HepG2 (cell line): Measurements from ENCODE around the gene ARHGEF39. TPM values are rescaled to one million over a fixed set of nuclear protein-coding genes. Genes with fewer than 3 reads are reported as not detected.

Source experiments
- ELF1 ChIP-seq: sonication (generic); formaldehyde crosslinking; IDR thresholded peaks from 2 replicates; pipeline ENCODE4 v1.4.0; 2020; ENCODE audit warnings: missing genetic modification reagents
- HOXA3 ChIP-seq: sonication (generic); formaldehyde crosslinking; IDR thresholded peaks from 2 replicates; pipeline ENCODE4 v1.5.0; 2020; ENCODE audit warnings: missing genetic modification reagents
- PHF20 ChIP-seq: sonication (generic); formaldehyde crosslinking; IDR thresholded peaks from 2 replicates; pipeline ENCODE4 v1.5.0; 2020; ENCODE audit warnings: mild to moderate bottlenecking, missing genetic modification reagents
- ZBTB20 ChIP-seq: sonication (generic); formaldehyde crosslinking; IDR thresholded peaks from 2 replicates; pipeline ENCODE4 v1.8.1; 2023; ENCODE audit warnings: missing genetic modification reagents, low read depth, mild to moderate bottlenecking, borderline replicate concordance
- polyA plus RNA-seq, 8 experiments: library from polyadenylated mRNA; depleted of rRNA in 3 of 8; stranded (reverse) in 7 of 8; unstranded in 1 of 8; fragments of >200 nt; fragmentation: Illumina TruSeq in 4 of 8; extraction: Trizol in 4 of 8; gene quantifications; 2 replicates each; pipeline versions ENCODE4 v1.2.1 to v1.2.3, GENCODE V29; 2011 to 2016; ENCODE audit warnings: low read depth in 4 of 8, missing spikeins in 1 of 8, mixed read lengths in 1 of 8; ENCODE audit not compliant: insufficient read depth in 1 of 8
- total RNA-seq, 5 experiments: library from RNA; depleted of rRNA; stranded (reverse); fragments of >200 nt; fragmentation: Illumina TruSeq; extraction: Trizol; gene quantifications; 2 replicates each; pipeline ENCODE4 v1.2.3, GENCODE V29; 2016; ENCODE audit warnings: low read depth in 1 of 5
- TF ChIP-seq, protein P1 (sequence below): sonication (generic); formaldehyde crosslinking; IDR thresholded peaks from 2 replicates; pipeline ENCODE4 v1.5.0; 2020; ENCODE audit warnings: mild to moderate bottlenecking, missing genetic modification reagents, borderline replicate concordance
- TF ChIP-seq, protein P2 (sequence below): sonication (generic); formaldehyde crosslinking; conservative IDR thresholded peaks from 2 replicates; pipeline ENCODE4 v1.4.0; 2020; ENCODE audit warnings: missing genetic modification reagents
- TF ChIP-seq, protein P3 (sequence below): sonication (generic); formaldehyde crosslinking; IDR thresholded peaks from 2 replicates; pipeline ENCODE4 v1.5.0; 2020; ENCODE audit warnings: mild to moderate bottlenecking, missing genetic modification reagents, borderline replicate concordance
- TF ChIP-seq, protein P4 (sequence below): sonication (generic); IDR thresholded peaks from 2 replicates; pipeline ENCODE4 v1.6.1; 2016; ENCODE audit warnings: low read depth, borderline replicate concordance
- TF ChIP-seq, protein P5 (sequence below): sonication (generic); formaldehyde crosslinking; IDR thresholded peaks from 2 replicates; pipeline ENCODE4 v1.5.1; 2020; ENCODE audit warnings: missing genetic modification reagents, mild to moderate bottlenecking, borderline replicate concordance

Gene ARHGEF39
- total and polyA plus RNA-seq, 2 of the 13 experiments (the other 11 are each of a cell fraction or from before 2014, with no cell fraction given): 11.2 to 12.3 TPM

DNA sequence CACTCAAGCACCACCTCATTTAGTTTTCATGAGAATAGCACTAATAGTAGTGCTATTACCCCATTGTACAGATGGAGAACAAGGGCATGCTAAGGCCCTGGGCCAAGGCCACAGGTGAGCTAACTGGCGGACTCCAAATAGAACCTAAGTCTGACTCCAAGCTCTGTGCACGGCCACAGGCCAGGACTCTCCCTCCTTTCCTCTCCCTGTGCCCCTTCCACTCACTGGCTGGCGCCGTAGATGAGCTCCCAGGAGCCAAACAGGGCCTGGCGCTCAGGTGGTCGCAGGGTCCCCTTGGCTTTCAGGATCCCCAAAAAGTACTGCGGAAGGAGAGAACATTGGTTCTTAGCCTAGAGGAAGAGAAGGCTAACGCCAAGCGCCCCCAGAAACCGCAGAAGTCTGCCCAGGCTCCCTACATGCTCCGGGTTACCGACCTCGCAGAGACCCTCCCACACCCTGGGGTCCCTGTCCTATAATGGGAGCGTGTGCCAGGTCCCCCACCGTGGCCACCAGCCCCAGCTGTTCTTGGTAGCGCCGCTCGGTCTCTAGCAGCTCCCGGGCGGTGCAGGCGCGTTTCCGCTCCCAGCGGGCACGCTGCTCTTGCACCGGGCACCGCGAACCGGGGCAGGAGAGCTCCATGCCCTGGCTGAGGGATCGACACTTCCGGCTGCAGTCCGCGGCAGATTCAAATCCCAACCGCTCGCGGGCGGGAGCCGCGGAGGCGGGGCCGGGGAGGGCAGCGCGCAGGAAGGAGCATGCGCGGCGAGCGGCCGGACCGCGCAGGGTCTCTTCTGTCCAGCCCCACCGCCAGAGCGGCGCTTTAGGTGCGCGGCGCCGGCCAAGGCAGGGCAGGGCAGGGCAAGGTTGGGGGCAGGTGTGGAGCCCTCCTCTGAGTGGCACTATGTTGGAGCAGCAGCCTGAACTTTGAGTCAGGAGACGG lies at the start of gene ARHGEF39 (continued):
- TF ChIP-seq, protein P1, sequence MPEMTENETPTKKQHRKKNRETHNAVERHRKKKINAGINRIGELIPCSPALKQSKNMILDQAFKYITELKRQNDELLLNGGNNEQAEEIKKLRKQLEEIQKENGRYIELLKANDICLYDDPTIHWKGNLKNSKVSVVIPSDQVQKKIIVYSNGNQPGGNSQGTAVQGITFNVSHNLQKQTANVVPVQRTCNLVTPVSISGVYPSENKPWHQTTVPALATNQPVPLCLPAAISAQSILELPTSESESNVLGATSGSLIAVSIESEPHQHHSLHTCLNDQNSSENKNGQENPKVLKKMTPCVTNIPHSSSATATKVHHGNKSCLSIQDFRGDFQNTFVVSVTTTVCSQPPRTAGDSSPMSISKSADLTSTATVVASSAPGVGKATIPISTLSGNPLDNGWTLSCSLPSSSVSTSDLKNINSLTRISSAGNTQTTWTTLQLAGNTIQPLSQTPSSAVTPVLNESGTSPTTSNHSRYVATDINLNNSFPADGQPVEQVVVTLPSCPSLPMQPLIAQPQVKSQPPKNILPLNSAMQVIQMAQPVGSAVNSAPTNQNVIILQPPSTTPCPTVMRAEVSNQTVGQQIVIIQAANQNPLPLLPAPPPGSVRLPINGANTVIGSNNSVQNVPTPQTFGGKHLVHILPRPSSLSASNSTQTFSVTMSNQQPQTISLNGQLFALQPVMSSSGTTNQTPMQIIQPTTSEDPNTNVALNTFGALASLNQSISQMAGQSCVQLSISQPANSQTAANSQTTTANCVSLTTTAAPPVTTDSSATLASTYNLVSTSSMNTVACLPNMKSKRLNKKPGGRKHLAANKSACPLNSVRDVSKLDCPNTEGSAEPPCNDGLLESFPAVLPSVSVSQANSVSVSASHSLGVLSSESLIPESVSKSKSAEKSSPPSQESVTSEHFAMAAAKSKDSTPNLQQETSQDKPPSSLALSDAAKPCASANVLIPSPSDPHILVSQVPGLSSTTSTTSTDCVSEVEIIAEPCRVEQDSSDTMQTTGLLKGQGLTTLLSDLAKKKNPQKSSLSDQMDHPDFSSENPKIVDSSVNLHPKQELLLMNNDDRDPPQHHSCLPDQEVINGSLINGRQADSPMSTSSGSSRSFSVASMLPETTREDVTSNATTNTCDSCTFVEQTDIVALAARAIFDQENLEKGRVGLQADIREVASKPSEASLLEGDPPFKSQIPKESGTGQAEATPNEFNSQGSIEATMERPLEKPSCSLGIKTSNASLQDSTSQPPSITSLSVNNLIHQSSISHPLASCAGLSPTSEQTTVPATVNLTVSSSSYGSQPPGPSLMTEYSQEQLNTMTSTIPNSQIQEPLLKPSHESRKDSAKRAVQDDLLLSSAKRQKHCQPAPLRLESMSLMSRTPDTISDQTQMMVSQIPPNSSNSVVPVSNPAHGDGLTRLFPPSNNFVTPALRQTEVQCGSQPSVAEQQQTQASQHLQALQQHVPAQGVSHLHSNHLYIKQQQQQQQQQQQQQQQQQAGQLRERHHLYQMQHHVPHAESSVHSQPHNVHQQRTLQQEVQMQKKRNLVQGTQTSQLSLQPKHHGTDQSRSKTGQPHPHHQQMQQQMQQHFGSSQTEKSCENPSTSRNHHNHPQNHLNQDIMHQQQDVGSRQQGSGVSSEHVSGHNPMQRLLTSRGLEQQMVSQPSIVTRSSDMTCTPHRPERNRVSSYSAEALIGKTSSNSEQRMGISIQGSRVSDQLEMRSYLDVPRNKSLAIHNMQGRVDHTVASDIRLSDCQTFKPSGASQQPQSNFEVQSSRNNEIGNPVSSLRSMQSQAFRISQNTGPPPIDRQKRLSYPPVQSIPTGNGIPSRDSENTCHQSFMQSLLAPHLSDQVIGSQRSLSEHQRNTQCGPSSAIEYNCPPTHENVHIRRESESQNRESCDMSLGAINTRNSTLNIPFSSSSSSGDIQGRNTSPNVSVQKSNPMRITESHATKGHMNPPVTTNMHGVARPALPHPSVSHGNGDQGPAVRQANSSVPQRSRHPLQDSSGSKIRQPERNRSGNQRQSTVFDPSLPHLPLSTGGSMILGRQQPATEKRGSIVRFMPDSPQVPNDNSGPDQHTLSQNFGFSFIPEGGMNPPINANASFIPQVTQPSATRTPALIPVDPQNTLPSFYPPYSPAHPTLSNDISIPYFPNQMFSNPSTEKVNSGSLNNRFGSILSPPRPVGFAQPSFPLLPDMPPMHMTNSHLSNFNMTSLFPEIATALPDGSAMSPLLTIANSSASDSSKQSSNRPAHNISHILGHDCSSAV (CRISPR knock-in tag): 0 out of 2 replicates have a peak, but pooled peaks have one; percentile 36
- TF ChIP-seq, protein P2, sequence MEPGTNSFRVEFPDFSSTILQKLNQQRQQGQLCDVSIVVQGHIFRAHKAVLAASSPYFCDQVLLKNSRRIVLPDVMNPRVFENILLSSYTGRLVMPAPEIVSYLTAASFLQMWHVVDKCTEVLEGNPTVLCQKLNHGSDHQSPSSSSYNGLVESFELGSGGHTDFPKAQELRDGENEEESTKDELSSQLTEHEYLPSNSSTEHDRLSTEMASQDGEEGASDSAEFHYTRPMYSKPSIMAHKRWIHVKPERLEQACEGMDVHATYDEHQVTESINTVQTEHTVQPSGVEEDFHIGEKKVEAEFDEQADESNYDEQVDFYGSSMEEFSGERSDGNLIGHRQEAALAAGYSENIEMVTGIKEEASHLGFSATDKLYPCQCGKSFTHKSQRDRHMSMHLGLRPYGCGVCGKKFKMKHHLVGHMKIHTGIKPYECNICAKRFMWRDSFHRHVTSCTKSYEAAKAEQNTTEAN (CRISPR knock-in tag): 0 out of 2 replicates have a peak, but pooled peaks have one; percentile 10
- TF ChIP-seq, protein P3, sequence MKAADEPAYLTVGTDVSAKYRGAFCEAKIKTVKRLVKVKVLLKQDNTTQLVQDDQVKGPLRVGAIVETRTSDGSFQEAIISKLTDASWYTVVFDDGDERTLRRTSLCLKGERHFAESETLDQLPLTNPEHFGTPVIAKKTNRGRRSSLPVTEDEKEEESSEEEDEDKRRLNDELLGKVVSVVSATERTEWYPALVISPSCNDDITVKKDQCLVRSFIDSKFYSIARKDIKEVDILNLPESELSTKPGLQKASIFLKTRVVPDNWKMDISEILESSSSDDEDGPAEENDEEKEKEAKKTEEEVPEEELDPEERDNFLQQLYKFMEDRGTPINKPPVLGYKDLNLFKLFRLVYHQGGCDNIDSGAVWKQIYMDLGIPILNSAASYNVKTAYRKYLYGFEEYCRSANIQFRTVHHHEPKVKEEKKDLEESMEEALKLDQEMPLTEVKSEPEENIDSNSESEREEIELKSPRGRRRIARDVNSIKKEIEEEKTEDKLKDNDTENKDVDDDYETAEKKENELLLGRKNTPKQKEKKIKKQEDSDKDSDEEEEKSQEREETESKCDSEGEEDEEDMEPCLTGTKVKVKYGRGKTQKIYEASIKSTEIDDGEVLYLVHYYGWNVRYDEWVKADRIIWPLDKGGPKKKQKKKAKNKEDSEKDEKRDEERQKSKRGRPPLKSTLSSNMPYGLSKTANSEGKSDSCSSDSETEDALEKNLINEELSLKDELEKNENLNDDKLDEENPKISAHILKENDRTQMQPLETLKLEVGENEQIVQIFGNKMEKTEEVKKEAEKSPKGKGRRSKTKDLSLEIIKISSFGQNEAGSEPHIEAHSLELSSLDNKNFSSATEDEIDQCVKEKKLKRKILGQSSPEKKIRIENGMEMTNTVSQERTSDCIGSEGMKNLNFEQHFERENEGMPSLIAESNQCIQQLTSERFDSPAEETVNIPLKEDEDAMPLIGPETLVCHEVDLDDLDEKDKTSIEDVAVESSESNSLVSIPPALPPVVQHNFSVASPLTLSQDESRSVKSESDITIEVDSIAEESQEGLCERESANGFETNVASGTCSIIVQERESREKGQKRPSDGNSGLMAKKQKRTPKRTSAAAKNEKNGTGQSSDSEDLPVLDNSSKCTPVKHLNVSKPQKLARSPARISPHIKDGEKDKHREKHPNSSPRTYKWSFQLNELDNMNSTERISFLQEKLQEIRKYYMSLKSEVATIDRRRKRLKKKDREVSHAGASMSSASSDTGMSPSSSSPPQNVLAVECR (CRISPR knock-in tag): peak; percentile 98
- TF ChIP-seq, protein P4, sequence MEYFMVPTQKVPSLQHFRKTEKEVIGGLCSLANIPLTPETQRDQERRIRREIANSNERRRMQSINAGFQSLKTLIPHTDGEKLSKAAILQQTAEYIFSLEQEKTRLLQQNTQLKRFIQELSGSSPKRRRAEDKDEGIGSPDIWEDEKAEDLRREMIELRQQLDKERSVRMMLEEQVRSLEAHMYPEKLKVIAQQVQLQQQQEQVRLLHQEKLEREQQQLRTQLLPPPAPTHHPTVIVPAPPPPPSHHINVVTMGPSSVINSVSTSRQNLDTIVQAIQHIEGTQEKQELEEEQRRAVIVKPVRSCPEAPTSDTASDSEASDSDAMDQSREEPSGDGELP: no peak; the same call in 1 of the 2 replicates
- peak; percentile 90 for TF ChIP-seq ELF1 (CRISPR knock-in tag)
- peak; percentile 76 for TF ChIP-seq PHF20 (CRISPR knock-in tag)
- 0 out of 2 replicates have a peak, but pooled peaks have one; percentile 48 for TF ChIP-seq ZBTB20 (CRISPR knock-in tag)
- TF ChIP-seq, protein P5, sequence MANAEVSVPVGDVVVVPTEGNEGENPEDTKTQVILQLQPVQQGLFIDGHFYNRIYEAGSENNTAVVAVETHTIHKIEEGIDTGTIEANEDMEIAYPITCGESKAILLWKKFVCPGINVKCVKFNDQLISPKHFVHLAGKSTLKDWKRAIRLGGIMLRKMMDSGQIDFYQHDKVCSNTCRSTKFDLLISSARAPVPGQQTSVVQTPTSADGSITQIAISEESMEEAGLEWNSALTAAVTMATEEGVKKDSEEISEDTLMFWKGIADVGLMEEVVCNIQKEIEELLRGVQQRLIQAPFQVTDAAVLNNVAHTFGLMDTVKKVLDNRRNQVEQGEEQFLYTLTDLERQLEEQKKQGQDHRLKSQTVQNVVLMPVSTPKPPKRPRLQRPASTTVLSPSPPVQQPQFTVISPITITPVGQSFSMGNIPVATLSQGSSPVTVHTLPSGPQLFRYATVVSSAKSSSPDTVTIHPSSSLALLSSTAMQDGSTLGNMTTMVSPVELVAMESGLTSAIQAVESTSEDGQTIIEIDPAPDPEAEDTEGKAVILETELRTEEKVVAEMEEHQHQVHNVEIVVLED (CRISPR knock-in tag): peak; percentile 81; the same call in 1 of the 2 replicates
- TF ChIP-seq HOXA3: peak; percentile 77; the same call in 1 of the 2 replicates
